GM18517 (cell line): Measurements from ENCODE around the gene SLC66A2.
A peak's percentile ranks its signal among the peaks of the same experiment; 100 is the strongest.
"Not testable (repeated sequence)": the region's sequence is repeated elsewhere in the genome, so short reads cannot be mapped to it uniquely, and the experiment has no call there.

Experiments used
- ATAC-seq: cut with Tn5 transposase; IDR thresholded peaks from one replicate; pipeline ENCODE4 v1.9.1; 2021; ENCODE audit warnings: mild to moderate bottlenecking, moderate library complexity; ENCODE audit not compliant: unreplicated experiment

SLC66A2 gene

GRCh38 chr18:79971211-79971952 lies 19.9 kb upstream of the SLC66A2 start:
- ATAC-seq: no peak

GRCh38 chr18:79970419-79971133 lies 19.1 kb upstream of the SLC66A2 start:
- ATAC-seq: no peak

GRCh38 chr18:79965119-79965902 lies 13.9 kb upstream of the SLC66A2 start:
- no peak for ATAC-seq

- peak; percentile 40 for ATAC-seq
These were observed 13.1 kb upstream of the SLC66A2 start, which contains the start of gene HSBP1L1 for GRCh38 chr18:79964330-79965118. HSBP1L1 (plus strand) TSS chr18:79964643; CDS start chr18:79964736, 93 bp downstream.

- no peak for ATAC-seq
These were observed 12.3 kb upstream of the SLC66A2 start for GRCh38 chr18:79963658-79964329.

- peak; percentile 58 for ATAC-seq
These were observed 11.6 kb upstream of the SLC66A2 start for GRCh38 chr18:79962835-79963657.

- ATAC-seq: no peak
These were observed 10.9 kb upstream of the SLC66A2 start for GRCh38 chr18:79962311-79962710.

GRCh38 chr18:79961527-79962291 lies 10.3 kb upstream of the SLC66A2 start:
- no peak for ATAC-seq

GRCh38 chr18:79960921-79961526 lies 9.6 kb upstream of the SLC66A2 start:
- no peak for ATAC-seq

GRCh38 chr18:79960161-79960801 lies 8.8 kb upstream of the SLC66A2 start:
- not testable (repeated sequence) for ATAC-seq

- ATAC-seq: no peak
These were observed 7.5 kb upstream of the SLC66A2 start for GRCh38 chr18:79958981-79959380.

GRCh38 chr18:79956276-79956675 lies 4.8 kb upstream of the SLC66A2 start:
- no peak for ATAC-seq

- ATAC-seq: no peak
These were observed 4.0 kb upstream of the SLC66A2 start for GRCh38 chr18:79955302-79956075.

GRCh38 chr18:79954791-79955190 lies 3.3 kb upstream of the SLC66A2 start:
- no peak for ATAC-seq

- no peak for ATAC-seq
These were observed 2.7 kb upstream of the SLC66A2 start for GRCh38 chr18:79953971-79954651.

GRCh38 chr18:79952996-79953559 lies 1.6 kb upstream of the SLC66A2 start:
- ATAC-seq: no peak
